ENCODE results near the gene PCDHB9.

DNA sequence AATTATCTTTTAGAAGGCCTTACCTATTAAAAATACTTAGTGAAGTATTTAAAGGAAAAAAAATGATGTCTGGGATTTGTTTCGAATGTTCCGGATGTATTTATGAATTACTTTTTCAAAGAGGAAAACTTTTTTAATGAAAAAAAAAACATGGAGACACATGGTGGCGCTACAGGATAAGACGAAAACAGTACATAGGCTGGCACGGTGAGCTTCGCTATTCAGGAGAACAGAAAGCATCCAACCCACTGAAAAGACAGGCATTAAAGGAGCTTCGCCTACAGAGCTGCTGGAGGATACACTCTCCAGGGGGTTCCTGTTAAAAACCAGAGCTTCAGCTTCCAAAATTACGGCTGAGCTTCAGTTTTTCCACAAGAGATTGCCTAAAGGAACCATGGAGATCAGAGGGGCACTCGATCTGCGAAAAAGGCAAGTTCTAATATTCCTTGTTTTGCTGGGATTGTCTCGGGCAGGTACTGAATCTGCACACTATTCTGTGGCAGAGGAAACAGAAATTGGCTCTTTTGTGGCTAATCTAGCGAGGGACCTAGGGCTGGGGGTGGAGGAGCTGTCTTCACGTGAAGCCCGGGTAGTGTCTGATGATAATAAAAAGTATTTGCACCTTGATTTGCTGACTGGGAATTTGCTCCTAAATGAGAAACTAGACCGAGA, 36.3 kb downstream of the PCDHB9 start, which contains the start of gene PCDHB14:
- TF ChIP-seq CTCF (IDR thresholded peaks at IDR 0.05), result no peak
- no peak for TF ChIP-seq POLR2A (IDR thresholded peaks at IDR 0.05)
